ENCODE measurements around the gene PELI1.

DNA sequence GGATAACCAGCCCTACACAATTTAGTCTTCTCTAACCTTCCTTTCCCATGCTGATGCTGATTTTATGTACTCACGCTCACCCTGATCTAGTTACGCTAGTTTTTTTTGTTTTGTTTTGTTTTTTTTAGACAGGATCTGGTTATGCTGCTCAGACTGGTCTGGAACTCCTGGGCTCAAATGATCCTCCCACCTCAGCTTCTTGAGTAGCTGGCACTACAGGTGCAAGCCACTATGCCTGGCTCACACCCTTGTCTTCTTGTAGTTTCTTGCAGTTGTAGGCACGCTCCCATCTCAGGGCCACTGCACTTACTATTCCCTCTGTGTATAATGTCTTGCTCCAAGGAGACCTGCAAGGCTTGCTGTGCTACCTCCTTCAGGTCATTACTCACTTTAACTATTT, 6.2 kb downstream of the PELI1 start:
- TF ChIP-seq, protein P1, sequence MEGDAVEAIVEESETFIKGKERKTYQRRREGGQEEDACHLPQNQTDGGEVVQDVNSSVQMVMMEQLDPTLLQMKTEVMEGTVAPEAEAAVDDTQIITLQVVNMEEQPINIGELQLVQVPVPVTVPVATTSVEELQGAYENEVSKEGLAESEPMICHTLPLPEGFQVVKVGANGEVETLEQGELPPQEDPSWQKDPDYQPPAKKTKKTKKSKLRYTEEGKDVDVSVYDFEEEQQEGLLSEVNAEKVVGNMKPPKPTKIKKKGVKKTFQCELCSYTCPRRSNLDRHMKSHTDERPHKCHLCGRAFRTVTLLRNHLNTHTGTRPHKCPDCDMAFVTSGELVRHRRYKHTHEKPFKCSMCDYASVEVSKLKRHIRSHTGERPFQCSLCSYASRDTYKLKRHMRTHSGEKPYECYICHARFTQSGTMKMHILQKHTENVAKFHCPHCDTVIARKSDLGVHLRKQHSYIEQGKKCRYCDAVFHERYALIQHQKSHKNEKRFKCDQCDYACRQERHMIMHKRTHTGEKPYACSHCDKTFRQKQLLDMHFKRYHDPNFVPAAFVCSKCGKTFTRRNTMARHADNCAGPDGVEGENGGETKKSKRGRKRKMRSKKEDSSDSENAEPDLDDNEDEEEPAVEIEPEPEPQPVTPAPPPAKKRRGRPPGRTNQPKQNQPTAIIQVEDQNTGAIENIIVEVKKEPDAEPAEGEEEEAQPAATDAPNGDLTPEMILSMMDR (IDR thresholded peaks at IDR 0.05) = no peak
- TF ChIP-seq EZH2 (IDR thresholded peaks at IDR 0.05) (no peak), EZH2phosphoT487 (IDR thresholded peaks at IDR 0.05) (no peak)

All from neural progenitor cell (in vitro differentiated cells).